ENCODE results near the gene SEC61A1. TPM values are rescaled to one million over a fixed set of nuclear protein-coding genes. Genes with fewer than 3 reads are reported as not detected.

The SEC61A1 gene
- total RNA-seq, 1 donor: 383 TPM

GRCh38 chr3:128066676-128067075 lies 14.4 kb downstream of the SEC61A1 start:
- no peak overlapping the region for H3K4me3 ChIP-seq (ENCODE audit: low read depth, low read length)
- DNase-seq (ENCODE audit: low read depth): no peak
- no peak for TF ChIP-seq CTCF (IDR thresholded peaks at IDR 0.05; ENCODE audit: insufficient read depth, low read depth, low read length)

- no peak for TF ChIP-seq CTCF (IDR thresholded peaks at IDR 0.05; ENCODE audit: insufficient read depth, low read depth, low read length)
- DNase-seq (ENCODE audit: low read depth): no peak
- no peak overlapping the region for H3K4me3 ChIP-seq (ENCODE audit: low read depth, low read length)
Measured at GRCh38 chr3:128067489-128067888, 15.3 kb downstream of the SEC61A1 start.

- peak; percentile 59 for DNase-seq (ENCODE audit: low read depth)
- TF ChIP-seq CTCF (IDR thresholded peaks at IDR 0.05; ENCODE audit: insufficient read depth, low read depth, low read length): peak; percentile 73
- no peak overlapping the region for H3K4me3 ChIP-seq (ENCODE audit: low read depth, low read length)
Measured at GRCh38 chr3:128068156-128068620, 16.0 kb downstream of the SEC61A1 start.

GRCh38 chr3:128069271-128069670 lies 17.0 kb downstream of the SEC61A1 start:
- DNase-seq (ENCODE audit: low read depth): no peak
- TF ChIP-seq CTCF (IDR thresholded peaks at IDR 0.05; ENCODE audit: insufficient read depth, low read depth, low read length): no peak
- H3K4me3 ChIP-seq (ENCODE audit: low read depth, low read length): no peak overlapping the region

GRCh38 chr3:128070898-128071591 lies 18.8 kb downstream of the SEC61A1 start:
- no peak for DNase-seq (ENCODE audit: low read depth)
- H3K4me3 ChIP-seq (ENCODE audit: low read depth, low read length): no peak overlapping the region
- TF ChIP-seq CTCF (IDR thresholded peaks at IDR 0.05; ENCODE audit: insufficient read depth, low read depth, low read length): no peak

GRCh38 chr3:128071771-128072453 lies 19.7 kb downstream of the SEC61A1 start:
- TF ChIP-seq CTCF (IDR thresholded peaks at IDR 0.05; ENCODE audit: insufficient read depth, low read depth, low read length): no peak
- no peak for DNase-seq (ENCODE audit: low read depth)
- H3K4me3 ChIP-seq (ENCODE audit: low read depth, low read length): no peak overlapping the region

All from fibroblast of villous mesenchyme (primary cell).